ENCODE measurements around the gene TRANK1.

The TRANK1 gene

GRCh38 chr3:36989005-36989404 lies 44.2 kb upstream of the TRANK1 start:
- Histone ChIP-seq H3K27ac (replicated peaks) (no peak overlapping the region), H3K27me3 (ENCODE audit: insufficient read depth, poor library complexity, severe bottlenecking) (no peaks in the 10 kb centered on the region), H3K4me3 (replicated peaks; ENCODE audit: insufficient read depth, low read length) (peak overlapping the region; percentile 25)
- DNase-seq (ENCODE audit: low read depth in 1 of 2, low spot score in 1 of 2): peak; percentile 30 to 41
- TF ChIP-seq GABPA (IDR thresholded peaks at IDR 0.05; ENCODE audit: low read depth): no peak
- TF ChIP-seq SPI1 (IDR thresholded peaks at IDR 0.05; ENCODE audit: borderline replicate concordance, low read depth): peak; percentile 100

DNA sequence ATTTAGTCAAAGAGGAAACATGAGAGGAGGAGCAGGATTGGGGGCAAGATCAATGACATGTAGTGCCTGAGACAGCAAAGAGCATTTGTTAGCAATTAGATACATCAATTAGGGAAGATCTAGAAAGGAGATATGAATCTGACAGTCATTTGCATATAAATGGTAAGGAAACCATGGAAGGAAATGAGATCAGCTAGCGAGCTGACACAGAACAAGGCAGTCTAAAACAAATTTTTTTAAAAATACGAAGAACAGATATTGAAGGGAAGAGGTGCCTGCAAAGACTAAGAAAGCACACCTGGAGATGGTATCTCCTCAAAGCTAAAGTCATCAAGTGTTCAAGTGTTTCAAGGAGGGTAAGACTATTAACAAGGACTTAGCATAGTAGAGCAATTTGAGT lies 43.5 kb upstream of the TRANK1 start:
- TF ChIP-seq SPI1 (IDR thresholded peaks at IDR 0.05; ENCODE audit: borderline replicate concordance, low read depth) (no peak), GABPA (IDR thresholded peaks at IDR 0.05; ENCODE audit: low read depth) (no peak), CTCF (IDR thresholded peaks at IDR 0.05; ENCODE audit: insufficient read depth, low read length) (no peak), POLR2AphosphoS5 (IDR thresholded peaks at IDR 0.05; ENCODE audit: low read depth) (no peak)
- TF ChIP-seq, protein P1, sequence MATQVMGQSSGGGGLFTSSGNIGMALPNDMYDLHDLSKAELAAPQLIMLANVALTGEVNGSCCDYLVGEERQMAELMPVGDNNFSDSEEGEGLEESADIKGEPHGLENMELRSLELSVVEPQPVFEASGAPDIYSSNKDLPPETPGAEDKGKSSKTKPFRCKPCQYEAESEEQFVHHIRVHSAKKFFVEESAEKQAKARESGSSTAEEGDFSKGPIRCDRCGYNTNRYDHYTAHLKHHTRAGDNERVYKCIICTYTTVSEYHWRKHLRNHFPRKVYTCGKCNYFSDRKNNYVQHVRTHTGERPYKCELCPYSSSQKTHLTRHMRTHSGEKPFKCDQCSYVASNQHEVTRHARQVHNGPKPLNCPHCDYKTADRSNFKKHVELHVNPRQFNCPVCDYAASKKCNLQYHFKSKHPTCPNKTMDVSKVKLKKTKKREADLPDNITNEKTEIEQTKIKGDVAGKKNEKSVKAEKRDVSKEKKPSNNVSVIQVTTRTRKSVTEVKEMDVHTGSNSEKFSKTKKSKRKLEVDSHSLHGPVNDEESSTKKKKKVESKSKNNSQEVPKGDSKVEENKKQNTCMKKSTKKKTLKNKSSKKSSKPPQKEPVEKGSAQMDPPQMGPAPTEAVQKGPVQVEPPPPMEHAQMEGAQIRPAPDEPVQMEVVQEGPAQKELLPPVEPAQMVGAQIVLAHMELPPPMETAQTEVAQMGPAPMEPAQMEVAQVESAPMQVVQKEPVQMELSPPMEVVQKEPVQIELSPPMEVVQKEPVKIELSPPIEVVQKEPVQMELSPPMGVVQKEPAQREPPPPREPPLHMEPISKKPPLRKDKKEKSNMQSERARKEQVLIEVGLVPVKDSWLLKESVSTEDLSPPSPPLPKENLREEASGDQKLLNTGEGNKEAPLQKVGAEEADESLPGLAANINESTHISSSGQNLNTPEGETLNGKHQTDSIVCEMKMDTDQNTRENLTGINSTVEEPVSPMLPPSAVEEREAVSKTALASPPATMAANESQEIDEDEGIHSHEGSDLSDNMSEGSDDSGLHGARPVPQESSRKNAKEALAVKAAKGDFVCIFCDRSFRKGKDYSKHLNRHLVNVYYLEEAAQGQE (IDR thresholded peaks at IDR 0.05; ENCODE audit: insufficient replicate concordance, low read depth): no peak
- no peak for DNase-seq (ENCODE audit: low read depth in 1 of 2, low spot score in 1 of 2)
- Histone ChIP-seq H3K27ac (replicated peaks) (no peak overlapping the region), H3K4me3 (replicated peaks; ENCODE audit: insufficient read depth, low read length) (no peak overlapping the region), H3K27me3 (ENCODE audit: insufficient read depth, poor library complexity, severe bottlenecking) (no peaks in the 10 kb centered on the region)

DNA sequence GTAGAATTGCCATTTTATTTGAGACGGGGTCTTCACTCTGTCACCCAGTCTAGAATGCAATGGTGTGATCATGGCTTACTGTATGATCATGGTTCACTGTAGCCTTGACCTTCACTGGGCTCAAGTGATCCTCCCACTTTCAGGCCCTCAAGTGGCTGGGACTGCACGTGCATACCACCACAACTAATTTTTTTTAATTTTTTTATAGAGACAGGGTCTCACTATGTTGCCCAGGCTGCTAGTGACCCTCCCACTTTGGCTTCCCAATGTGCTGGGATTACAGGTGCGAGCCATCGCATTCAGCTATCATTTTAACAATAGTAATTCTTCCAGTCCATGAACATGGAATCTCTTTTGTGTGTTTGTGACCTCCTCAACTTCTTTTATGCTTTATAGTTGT lies 36.2 kb upstream of the TRANK1 start:
- TF ChIP-seq SPI1 (IDR thresholded peaks at IDR 0.05; ENCODE audit: borderline replicate concordance, low read depth): no peak
- TF ChIP-seq POLR2AphosphoS5 (IDR thresholded peaks at IDR 0.05; ENCODE audit: low read depth): no peak
- no peak for TF ChIP-seq CTCF (IDR thresholded peaks at IDR 0.05; ENCODE audit: insufficient read depth, low read length)
- TF ChIP-seq, protein P1 (IDR thresholded peaks at IDR 0.05; ENCODE audit: insufficient replicate concordance, low read depth): no peak
- TF ChIP-seq GABPA (IDR thresholded peaks at IDR 0.05; ENCODE audit: low read depth): no peak
- no peak overlapping the region for H3K4me3 ChIP-seq (replicated peaks; ENCODE audit: insufficient read depth, low read length)
- DNase-seq (ENCODE audit: low read depth in 1 of 2, low spot score in 1 of 2): no peak
- no peak overlapping the region for H3K27ac ChIP-seq (replicated peaks)
- no peaks in the 10 kb centered on the region for H3K27me3 ChIP-seq (ENCODE audit: insufficient read depth, poor library complexity, severe bottlenecking)

DNA sequence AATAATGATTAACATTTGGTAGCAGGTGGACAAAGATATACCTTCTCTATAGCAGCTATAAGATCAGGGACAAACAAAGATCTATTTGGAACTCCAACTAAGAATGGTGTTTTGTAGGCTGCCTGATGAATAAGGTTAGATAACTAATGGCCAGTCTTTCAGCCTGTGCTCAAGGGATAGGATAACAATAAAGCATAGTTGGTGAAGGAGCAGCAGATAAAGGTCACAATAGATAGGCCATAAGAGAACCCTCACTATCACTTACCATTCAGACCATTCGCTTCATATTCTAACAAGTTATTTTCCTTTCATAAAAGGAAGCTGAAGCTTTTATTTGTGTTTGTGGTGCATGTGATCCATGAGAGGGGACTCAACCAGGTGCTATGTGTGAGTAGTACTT lies 28.3 kb upstream of the TRANK1 start:
- H3K27ac ChIP-seq (replicated peaks): no peak overlapping the region
- TF ChIP-seq, protein P1 (IDR thresholded peaks at IDR 0.05; ENCODE audit: insufficient replicate concordance, low read depth): no peak
- TF ChIP-seq SPI1 (IDR thresholded peaks at IDR 0.05; ENCODE audit: borderline replicate concordance, low read depth) (no peak), GABPA (IDR thresholded peaks at IDR 0.05; ENCODE audit: low read depth) (no peak), CTCF (IDR thresholded peaks at IDR 0.05; ENCODE audit: insufficient read depth, low read length) (no peak), POLR2AphosphoS5 (IDR thresholded peaks at IDR 0.05; ENCODE audit: low read depth) (no peak)
- DNase-seq (ENCODE audit: low read depth in 1 of 2, low spot score in 1 of 2): no peak
- H3K4me3 ChIP-seq (replicated peaks; ENCODE audit: insufficient read depth, low read length): no peak overlapping the region
- H3K27me3 ChIP-seq (ENCODE audit: insufficient read depth, poor library complexity, severe bottlenecking): no peaks in the 10 kb centered on the region
